ENCODE data around the gene IDUA. TPM values are rescaled to one million over a fixed set of nuclear protein-coding genes. Genes with fewer than 3 reads are reported as not detected.
"Not testable (repeated sequence)": the region's sequence is repeated elsewhere in the genome, so short reads cannot be mapped to it uniquely, and the experiment has no call there.

Gene IDUA
- total RNA-seq, 1 donor from 2014 or later: 38.9 TPM

DNA sequence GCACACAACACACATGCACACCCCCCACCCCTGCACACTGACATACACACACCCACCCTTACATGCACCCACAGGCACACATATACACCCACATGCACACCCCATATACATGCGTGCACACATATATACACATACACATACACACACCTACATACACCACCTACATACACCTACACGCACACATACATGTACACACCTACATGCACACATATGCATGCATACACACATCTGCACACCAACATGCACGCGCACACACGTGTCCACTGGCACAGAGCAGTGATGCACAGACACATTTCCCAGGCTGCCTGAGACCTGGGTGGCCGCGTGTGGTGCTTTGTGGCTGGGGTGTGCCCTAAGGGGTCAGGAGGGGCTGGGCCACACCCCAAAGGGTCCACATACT, 56.3 kb downstream of the IDUA start:
- intact Hi-C loops (cut with micrococcal nuclease): no loop called here

DNA sequence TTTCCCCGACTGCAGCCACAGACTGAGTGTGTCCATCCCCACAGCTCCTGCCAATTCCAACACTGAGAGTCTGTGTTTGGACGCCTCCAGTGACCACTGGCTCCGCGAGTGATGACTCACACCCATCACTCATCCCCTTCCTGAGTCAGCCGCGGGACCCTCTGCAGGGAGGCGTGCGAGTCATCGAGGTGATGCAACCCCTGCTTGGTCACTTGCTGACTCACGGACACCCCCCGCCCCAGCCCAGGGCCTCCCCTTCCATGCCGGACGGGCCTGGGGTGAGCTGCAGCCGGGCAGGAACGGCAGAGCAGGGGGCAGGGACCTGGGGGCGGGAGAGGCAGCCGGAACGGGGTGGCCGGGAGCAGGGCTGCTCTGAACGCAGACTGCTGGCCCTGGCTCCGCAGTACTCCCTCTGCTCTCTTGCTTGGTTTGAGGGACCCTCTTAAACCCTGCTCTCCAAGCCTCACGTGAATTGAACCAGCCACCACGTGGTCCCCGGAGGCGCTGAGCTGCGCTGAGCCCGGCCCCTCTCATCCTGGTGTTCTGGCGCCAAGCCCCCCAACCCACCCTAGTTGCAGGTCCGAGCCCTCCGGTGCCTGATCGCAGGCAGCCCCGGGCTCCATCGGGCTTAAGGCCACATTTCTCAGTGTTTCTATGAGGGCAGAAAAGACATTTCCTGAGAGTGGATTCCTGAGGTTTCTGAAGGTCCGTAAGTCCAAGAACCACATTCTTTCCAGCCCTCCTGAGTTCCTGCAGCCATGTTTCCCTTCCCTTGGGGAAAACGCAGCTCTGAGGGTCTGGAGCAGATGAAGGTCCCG, 57.0 kb downstream of the IDUA start:
- intact Hi-C loops (cut with micrococcal nuclease): no loop called here

DNA sequence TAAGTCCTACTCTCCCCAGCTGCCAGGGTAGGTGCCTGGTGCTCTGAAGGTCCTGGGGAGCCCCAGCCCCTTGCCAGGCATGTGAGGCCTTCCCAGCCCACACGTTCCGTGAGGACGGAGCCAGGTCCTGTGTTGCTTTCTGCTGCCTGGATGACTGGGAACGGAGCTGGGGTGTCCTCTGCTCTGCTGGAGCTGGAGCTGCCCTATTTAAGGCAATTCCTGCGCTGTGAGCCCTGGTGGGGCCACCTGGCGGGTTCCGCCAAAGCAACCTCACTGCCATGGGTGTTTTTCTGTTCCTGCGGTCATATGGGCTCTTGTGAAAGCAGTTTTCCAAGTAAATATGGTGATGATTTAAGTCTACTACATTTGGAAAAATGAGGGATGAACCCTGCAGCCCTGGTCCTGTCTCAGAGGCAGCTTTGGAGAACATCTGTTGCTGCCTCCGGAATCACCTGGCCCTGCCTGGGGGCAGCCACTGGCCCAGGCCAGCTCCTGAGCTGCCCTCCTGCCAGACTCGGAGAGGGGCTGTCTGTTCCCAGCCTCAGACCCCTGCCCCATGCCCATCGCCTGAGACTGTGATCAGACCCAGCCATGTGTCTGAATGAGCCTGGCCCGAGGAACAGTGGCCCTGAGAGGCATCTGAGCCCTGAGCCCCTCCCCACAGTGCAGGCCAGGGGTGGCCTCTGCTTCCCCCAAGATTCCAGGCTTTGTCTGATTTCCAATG, 57.8 kb downstream of the IDUA start:
- intact Hi-C loops (cut with micrococcal nuclease): no loop called here

DNA sequence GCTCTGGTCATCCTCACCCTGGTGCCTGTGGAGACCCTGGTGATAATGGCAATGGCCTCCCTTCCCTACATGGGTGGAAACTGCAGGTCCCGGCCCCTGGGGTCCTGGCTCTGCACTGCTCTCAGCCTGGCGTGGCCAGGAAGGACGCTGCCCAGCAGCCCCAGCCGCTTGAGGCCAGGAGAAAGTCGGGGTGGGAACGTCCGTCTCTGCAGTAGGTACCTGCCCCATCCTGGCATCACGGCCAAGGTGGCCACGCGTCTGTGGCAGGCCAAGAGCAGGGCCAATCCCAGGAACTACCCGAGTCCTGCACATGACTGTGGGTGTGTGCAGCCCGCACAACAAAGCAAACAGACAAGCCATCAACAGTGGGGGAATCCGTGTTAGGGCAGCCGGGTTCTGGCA, 58.4 kb downstream of the IDUA start:
- intact Hi-C loops (cut with micrococcal nuclease): no loop called here

DNA sequence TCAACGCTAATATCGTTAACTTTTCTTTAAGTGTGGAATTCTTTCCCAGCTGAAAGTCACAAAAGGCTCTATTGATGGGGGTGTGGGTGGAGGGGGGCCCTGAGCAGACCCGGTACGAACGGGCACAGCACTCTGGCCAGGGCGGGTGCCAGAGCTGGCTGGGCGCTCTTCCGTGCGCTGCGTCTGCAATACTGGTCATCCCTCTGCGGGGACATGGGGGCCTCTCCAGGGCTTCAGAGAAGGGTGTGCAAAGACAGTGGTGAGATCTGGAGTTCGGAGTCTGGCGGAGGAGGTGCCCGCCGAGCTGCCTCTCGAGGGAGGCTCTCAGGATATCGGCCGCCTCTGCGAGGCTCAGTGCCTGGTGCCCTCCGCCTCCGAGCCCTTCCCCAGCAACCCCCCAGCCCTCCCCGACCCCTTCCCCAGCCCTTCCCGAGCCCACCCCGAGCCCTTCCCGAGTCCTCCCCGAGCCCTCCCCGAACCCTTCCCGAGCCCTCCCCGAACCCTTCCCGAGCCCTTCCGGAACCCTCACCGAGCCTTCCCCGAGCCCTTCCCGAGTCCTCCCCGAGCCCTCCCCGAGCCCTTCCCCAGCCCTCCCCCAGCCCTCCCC, 58.9 kb downstream of the IDUA start:
- intact Hi-C loops (cut with micrococcal nuclease): no loop called here

DNA sequence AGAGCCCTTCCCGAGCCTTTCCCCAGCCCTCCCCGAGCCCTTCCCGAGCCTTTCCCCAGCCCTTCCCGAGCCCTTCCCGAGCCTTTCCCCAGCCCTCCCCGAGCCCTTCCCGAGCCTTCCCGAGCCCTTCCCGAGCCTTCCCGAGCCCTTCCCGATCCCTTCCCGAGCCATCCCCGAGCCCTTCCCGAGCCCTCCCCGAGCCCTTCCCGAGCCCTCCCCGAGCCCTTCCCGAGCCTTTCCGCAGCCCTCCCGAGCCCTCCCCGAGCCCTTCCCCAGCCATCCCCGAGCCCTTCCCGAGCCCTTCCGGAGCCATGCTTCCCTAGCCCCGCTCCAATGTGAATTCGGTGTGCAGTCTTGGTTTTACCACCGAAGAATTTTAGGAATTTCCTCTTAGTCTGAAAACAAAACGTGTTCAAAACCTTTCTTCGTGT, 59.8 kb downstream of the IDUA start:
- intact Hi-C loops (cut with micrococcal nuclease): not testable (repeated sequence)

DNA sequence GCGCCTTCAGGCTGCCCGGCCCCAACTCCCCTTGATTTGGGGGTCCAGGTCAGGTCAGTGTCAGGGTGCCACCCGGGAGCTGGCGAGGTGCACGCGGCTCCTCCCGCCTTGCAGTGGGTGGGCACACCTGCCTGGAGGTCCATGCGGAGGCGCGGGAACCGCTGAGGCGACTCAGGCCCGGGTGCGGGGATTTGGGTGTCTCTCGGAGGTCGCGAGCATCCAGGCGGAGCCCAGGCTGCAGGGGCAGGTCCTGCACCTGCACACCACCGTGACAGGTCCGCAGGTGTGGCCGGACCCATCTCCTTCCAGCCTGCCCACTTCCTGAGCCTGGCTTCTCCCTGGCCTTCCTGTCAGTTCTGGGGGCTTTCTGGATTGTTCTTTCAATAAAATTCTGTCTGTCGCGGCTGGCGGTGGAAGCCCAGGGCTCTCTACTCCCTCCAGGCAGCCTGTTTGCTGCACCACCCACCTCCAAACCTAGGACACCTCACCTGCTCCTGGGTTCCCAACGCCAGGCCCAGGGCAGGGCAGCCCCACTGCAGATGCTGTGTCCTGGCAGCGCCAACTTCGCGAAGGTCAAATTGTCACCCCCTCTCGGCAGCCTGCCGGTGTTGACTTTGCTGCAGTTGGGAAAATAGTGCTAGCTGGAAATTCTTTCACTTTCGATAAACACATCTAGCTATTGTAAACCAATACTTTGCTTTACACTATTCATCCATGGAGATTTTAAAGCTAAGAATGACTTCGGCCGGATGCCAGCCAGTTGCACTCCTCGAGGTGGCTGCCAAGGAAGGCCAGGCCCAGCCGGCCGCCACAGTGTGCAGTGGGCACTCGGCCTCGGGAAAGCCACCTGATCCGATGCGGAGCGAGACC, 60.5 kb downstream of the IDUA start:
- intact Hi-C loops (cut with micrococcal nuclease): no loop called here

DNA sequence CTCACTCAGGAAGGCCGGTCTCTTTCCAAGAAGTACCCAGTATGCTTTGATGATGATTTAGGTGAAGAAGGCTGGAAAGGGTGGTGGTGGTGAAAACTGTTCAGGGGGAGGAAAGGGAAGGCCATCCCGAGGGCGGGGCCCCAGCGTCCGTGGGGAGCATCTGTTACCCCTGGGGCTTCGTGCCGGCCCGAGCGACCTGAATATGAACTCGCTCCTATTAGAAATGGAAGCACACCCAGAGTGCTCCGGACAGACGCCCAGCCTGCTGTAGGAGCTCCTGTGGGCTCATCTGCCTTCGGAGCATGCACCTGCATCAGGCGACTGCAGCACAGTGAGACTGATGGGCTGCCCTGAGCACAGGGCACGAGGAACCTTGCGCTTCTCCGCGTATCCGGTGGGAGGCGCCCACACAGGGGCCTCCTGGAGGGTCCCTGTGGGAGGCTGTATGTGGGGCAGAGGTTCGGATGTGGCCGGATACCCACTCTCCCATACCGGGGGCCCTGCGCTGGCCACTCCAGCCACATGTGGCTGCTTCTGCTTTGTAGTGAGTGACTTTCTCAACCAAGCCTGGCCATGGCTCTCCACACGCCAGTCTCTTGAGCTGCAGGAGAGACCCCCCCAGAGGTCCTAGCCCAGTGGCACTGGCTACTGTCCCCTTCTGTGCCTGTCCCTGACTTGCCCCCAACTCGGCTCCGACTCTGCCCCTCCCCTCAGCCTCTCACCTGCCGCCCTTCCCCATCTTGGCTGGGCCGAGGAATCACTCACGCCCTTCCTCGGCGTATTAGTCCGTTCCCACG, 61.3 kb downstream of the IDUA start:
- intact Hi-C loops (cut with micrococcal nuclease): no loop called here

DNA sequence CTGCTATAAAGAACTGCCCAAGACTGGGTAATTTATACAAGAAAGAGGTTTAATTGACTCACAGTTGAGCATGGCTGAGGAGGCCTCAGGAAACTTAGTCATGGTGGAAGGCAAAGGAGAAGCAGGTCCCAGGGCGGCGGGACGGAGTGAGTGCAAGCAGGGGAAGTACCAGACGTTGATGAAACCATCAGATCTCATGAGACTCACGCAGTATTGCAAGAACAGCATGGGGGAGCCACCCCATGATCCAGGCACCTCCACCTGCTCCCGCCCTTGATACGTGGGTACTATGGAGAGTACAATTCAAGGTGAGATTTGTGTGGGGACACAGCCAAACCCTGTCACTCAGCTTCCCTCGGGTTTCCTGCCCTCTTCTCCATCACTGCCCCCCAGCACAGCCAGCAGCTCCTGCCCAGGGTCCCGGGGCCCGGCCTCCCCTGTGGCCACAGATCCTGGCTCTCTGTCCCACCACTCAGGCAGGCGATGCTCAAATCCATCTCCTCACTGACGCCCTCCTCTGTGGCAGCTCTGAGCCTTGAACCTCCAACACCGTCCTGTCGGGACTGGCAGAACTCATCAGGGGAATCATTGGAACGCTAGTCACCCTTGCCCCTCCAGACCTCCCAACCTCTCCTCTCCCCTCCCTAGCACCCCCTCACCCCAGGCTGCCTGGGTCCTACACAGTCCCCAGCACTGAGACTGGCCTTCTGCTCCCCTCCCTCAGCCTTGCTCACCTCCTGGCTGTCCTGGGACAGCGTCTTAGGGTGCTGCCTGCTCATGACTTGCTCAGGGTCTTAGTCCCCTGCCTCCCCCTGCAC, 62.1 kb downstream of the IDUA start:
- intact Hi-C loops (cut with micrococcal nuclease): no loop called here

DNA sequence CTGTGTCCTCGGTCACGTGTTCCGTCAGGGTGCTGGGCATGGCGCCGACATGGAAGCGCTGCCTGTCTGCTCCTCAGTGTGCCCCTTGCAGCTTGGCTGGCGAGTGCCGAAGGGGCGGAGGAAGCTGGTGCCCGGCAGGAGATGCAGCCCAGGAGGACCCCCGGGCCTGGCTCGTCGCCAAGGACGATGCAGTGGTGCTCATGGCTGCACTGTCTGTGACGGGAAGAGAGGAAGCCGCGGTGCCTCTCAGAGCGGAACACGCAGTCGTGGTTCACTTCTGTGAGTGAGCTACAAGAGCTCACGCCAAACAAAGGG, 62.7 kb downstream of the IDUA start:
- intact Hi-C loops (cut with micrococcal nuclease): no loop called here

DNA sequence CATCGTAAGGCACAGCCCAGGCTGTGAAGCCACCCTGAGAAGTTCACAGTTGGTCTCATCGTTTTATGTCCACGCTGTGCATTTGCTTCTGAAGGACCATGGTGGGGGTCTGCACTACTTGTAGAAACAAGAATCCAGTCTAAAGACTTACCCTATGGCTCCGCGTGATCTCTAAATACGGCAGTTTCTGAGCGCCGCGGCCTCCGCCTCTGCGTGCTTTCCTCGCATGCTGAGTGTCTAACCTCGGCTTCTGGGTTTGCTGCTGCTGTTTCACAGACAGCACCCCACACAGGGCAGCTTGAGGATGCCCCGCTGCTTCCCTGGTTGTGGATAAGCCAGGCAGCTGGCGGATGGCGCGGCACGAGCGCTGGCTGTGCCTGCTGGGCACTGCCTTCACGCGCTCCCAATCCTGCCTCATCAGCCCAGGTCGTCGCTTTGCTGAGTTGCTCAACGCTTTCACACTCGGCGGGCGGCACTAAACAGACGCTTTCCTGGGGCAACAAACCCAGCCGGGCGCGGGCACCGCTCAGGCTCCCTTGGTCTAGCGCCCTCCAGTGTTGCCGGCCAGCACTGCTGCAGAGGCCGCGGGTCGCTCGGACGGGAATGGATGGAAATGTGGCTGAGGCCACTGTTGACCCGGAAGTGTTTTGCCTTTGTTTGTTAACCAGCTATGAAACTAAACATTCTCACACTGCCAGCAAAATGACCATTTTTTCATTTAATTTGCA, 63.8 kb downstream of the IDUA start:
- intact Hi-C loops (cut with micrococcal nuclease): no loop called here

DNA sequence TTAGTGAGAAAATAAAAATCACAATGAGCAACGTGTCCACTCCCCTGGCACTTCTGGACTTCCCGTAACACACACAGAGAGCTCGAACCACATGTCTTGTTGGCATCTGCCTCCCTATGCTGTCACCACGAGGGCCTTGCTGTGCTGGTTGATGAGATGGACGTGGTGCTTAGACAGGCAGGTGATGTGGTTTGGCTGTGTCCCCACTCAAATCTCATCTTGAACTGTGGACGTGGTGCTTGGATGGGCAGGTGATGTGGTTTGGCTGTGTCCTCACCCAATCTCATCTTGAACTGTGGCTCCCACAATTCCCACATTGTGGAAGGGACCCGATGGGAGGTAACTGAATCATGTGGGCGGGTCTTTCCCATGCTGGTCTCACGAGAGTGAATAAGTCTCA, 64.6 kb downstream of the IDUA start:
- intact Hi-C loops (cut with micrococcal nuclease): no loop called here

DNA sequence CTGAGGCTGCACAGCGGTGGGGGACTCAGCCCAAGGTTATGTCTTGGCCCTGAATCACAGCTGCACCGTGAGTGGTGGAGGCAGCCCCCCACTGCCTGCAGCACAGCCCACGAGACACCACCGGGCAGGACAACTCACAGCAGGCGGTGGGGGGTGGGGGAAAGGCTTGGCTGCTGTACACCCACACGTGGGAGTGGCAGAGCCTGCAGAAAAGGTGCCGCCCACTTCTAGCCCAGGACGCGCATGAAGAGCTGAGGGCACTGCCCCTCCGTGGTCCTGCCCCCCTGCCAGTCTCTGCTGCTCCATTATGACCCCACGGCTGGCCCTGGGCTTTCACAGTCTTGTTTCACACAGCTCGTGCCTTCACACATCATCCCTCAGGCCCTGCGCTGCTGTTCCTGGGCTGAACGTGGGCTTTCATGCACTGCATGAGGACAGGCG, 65.4 kb downstream of the IDUA start:
- intact Hi-C loops (cut with micrococcal nuclease): no loop called here

DNA sequence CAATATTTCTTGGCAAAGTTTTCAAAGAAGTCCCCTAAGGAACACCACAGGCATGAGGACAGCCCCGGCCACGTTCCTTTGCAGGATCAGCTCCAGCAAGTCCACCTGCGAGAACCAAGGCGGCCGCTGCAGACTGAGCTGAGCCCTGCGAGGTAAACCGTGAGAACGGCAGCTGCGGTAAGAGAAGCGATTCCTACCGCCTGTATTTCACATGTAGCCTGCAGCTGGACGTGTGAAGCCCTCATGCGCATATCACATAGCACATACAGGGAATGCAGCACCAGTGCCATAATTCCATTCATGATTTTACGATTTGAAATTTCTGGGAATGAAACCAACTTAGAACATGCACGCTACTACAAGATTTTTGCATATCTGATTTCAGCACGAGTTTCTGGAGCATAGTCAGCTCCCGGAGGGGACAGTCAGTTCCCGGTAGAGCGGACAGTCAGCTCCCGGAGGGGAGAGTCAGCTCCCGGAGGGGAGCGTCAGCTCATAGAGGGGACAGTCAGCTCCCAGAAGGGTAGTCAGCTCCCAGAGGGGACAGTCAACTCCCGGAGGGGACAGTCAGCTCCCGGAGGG, 66.3 kb downstream of the IDUA start:
- intact Hi-C loops (cut with micrococcal nuclease): no loop called here

DNA sequence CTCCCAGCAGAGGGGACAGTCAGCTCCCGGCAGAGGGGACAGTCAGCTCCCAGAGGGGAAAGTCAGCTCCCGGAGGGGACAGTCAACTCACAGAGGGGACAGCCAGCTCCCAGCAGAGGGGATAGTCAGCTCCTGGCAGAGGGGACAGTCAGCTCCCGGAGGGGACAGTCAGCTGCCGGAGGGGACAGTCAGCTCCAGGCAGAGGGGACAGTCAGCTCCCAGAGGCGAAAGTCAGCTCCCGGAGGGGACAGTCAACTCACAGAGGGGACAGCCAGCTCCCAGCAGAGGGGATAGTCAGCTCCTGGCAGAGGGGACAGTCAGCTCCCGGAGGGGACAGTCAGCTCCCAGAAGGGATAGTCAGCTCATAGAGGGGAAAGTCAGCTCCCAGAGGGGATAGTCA, 67.0 kb downstream of the IDUA start:
- intact Hi-C loops (cut with micrococcal nuclease): loop anchor here (2.0 kb wide), 1 partner anchor 525 kb away; no protein-coding TSS in a partner anchor
